ENCODE measurements around the gene TBC1D22B. TPM values are rescaled to one million over a fixed set of nuclear protein-coding genes. Genes with fewer than 3 reads are reported as not detected.
"Not testable (repeated sequence)": the region's sequence is repeated elsewhere in the genome, so short reads cannot be mapped to it uniquely, and the experiment has no call there.

TBC1D22B gene
- total RNA-seq, 4 donors from 2014 or later: 8.0 to 9.5 (median 8.5) TPM

DNA sequence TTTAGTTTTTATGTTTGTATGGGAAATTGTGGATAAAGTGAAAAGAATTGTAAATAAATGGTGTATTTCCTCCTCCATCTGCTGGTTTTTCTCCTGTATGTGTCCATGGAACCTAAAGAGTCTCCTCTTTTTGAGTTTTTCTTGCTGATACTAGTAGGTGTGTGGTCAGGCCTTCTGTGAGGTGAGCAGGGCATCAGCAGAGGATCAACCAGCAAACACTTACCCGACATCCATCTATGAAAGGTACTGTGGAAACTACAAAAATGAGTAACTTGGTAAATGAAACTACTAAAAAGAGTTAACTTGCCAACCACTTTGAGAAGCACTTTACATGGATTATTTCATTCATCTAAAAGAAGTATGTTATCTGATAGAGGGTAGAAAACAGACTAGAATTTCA is 75.3 kb downstream of the TBC1D22B start:
- no peak for TF ChIP-seq CTCF (IDR thresholded peaks at IDR 0.05)
- DNase-seq (ENCODE audit: low spot score) (no peak), ATAC-seq (ENCODE audit: low FRiP score) (no peak)

DNA sequence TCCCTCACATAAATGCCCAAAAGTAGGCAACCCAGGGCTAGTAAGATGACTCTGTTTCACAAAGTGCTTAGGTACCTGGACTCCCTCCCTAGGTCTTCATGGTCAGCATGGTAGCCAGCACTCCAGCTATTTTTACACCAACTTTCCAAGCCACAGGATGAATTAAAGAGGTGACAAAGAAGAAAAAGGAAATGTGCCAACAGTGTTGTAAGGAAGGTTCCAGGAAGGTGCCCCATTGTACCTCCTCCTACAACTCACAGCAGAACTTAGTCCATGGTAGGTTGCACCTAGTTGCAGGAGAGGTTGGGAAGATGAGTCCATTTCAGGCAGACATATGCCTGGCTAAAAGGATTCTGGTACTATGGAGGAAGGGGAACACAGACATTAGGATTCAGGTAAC is 76.5 kb downstream of the TBC1D22B start:
- TF ChIP-seq CTCF (IDR thresholded peaks at IDR 0.05): no peak
- DNase-seq (ENCODE audit: low spot score) (no peak), ATAC-seq (ENCODE audit: low FRiP score) (no peak)

GRCh38 chr6:37338317-37338716 is 80.7 kb downstream of the TBC1D22B start:
- not testable (repeated sequence) for DNase-seq (ENCODE audit: low spot score); ATAC-seq (ENCODE audit: low FRiP score)

GRCh38 chr6:37338745-37339255 is 81.2 kb downstream of the TBC1D22B start:
- no peak for DNase-seq (ENCODE audit: low spot score)
- no peak for TF ChIP-seq CTCF (IDR thresholded peaks at IDR 0.05)
- no peak for ATAC-seq (ENCODE audit: low FRiP score)

GRCh38 chr6:37339741-37340638 is 82.4 kb downstream of the TBC1D22B start:
- DNase-seq (ENCODE audit: low spot score) (no peak), ATAC-seq (ENCODE audit: low FRiP score) (no peak)
- no peak for TF ChIP-seq CTCF (IDR thresholded peaks at IDR 0.05)

DNA sequence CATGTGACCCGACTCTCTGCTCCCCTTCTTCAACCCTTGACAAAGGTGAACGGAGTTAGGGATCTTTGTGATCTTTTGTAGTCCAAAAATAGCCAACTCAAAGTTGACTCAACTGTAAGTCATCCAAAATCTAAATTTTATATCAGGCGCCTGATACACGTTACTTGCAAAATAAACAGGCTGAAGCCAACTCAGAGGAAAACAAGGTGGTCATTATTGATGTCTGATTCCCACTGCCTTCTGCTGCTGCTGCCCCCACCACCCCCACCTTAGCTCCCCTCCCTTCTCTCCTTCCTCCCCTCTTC is 83.0 kb downstream of the TBC1D22B start:
- no peak for ATAC-seq (ENCODE audit: low FRiP score)
- no peak for TF ChIP-seq CTCF (IDR thresholded peaks at IDR 0.05)
- DNase-seq (ENCODE audit: low spot score): no peak

- DNase-seq (ENCODE audit: low spot score): no peak
- ATAC-seq (ENCODE audit: low FRiP score): no peak
Measured at GRCh38 chr6:37343248-37343647, 85.7 kb downstream of the TBC1D22B start.

More at GRCh38 chr6:37343248-37343647, 85.7 kb downstream of the TBC1D22B start:
- no peak for TF ChIP-seq CTCF (IDR thresholded peaks at IDR 0.05)
